MM.1S (cell line): ENCODE measurements around the gene RABGAP1L.

Experiments used
- CTCF ChIP-seq: fragments of 300-600 bp; sonication (generic); IDR thresholded peaks from 2 replicates; pipeline ENCODE4 v1.5.1; 2016; ENCODE audit warnings: antibody characterized with exemption, low read length, mixed read lengths
- EZH2 ChIP-seq: fragments of 300-600 bp; sonication (generic); optimal IDR thresholded peaks from 2 replicates; pipeline ENCODE3; 2017; ENCODE audit warnings: low read depth, mild to moderate bottlenecking, antibody characterized with exemption, low read length, mixed read lengths

GRCh38 chr1:174974711-174975119 is 815.4 kb downstream of the RABGAP1L start:
- TF ChIP-seq CTCF, result no peak
- no peak for TF ChIP-seq EZH2
